SK-N-SH treated with all-trans-retinoic acid at 6 μM for 48 hours (cell line): ENCODE results near the gene FATE1.

ENCODE experiments used
- ARNTL ChIP-seq: fragments of 450-650 bp; formaldehyde crosslinking; IDR thresholded peaks from 2 replicates; pipeline ENCODE4 v1.5.0; 2020; ENCODE audit warnings: low read depth, mild to moderate bottlenecking, moderate library complexity, borderline replicate concordance
- CREB5 ChIP-seq: fragments of 250-450 bp; sonication (Bioruptor Pico); IDR thresholded peaks from 2 replicates; pipeline ENCODE4 v1.5.1; 2020; ENCODE audit warnings: low read depth, mild to moderate bottlenecking, moderate library complexity
- ISL1 ChIP-seq: fragments of 250-450 bp; sonication (Bioruptor Pico); IDR thresholded peaks from 2 replicates; pipeline ENCODE4 v2.1.2; 2022; ENCODE audit warnings: mild to moderate bottlenecking, moderate library complexity
- TOX ChIP-seq: fragments of 250-450 bp; sonication (Bioruptor Pico); IDR thresholded peaks from 2 replicates; pipeline ENCODE4 v1.8.0; 2021; ENCODE audit warnings: mild to moderate bottlenecking, moderate library complexity, borderline replicate concordance
- ZC3H10 ChIP-seq: fragments of 250-450 bp; sonication (Bioruptor Pico); IDR thresholded peaks from 2 replicates; pipeline ENCODE4 v1.5.1; 2021; ENCODE audit warnings: mild to moderate bottlenecking, moderate library complexity
- ZFP3 ChIP-seq: fragments of 250-450 bp; sonication (Bioruptor Pico); IDR thresholded peaks from 2 replicates; pipeline ENCODE4 v1.5.0; 2020; ENCODE audit warnings: mild to moderate bottlenecking, moderate library complexity
- ZFP30 ChIP-seq: fragments of 450-650 bp; formaldehyde crosslinking; IDR thresholded peaks from 2 replicates; pipeline ENCODE4 v1.5.0; 2022; ENCODE audit warnings: mild to moderate bottlenecking, moderate library complexity
- TF ChIP-seq, protein P1 (sequence below): fragments of 250-450 bp; sonication (Bioruptor Pico); IDR thresholded peaks from 2 replicates; pipeline ENCODE4 v1.5.1; 2021; ENCODE audit warnings: mild to moderate bottlenecking, moderate library complexity

- TF ChIP-seq, protein P1, sequence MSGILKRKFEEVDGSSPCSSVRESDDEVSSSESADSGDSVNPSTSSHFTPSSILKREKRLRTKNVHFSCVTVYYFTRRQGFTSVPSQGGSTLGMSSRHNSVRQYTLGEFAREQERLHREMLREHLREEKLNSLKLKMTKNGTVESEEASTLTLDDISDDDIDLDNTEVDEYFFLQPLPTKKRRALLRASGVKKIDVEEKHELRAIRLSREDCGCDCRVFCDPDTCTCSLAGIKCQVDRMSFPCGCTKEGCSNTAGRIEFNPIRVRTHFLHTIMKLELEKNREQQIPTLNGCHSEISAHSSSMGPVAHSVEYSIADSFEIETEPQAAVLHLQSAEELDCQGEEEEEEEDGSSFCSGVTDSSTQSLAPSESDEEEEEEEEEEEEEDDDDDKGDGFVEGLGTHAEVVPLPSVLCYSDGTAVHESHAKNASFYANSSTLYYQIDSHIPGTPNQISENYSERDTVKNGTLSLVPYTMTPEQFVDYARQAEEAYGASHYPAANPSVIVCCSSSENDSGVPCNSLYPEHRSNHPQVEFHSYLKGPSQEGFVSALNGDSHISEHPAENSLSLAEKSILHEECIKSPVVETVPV: no peak
- TF ChIP-seq CREB5 (CRISPR knock-in tag) (no peak), ARNTL (CRISPR knock-in tag) (no peak), ISL1 (no peak), TOX (CRISPR knock-in tag) (no peak), ZFP30 (CRISPR knock-in tag) (no peak), ZC3H10 (CRISPR knock-in tag) (no peak), ZFP3 (no peak)
Observed at GRCh38 chrX:151750511-151750910, 34.7 kb downstream of the FATE1 start.
